GM18868 (cell line): Measurements from ENCODE around the gene TCF12.
"Not testable (repeated sequence)": the region's sequence is repeated elsewhere in the genome, so short reads cannot be mapped to it uniquely, and the experiment has no call there.

Experiments
- ATAC-seq: cut with Tn5 transposase; IDR thresholded peaks from one replicate; pipeline ENCODE4 v1.9.1; 2021; ENCODE audit warnings: mild to moderate bottlenecking, moderate library complexity; ENCODE audit not compliant: unreplicated experiment

The TCF12 gene

GRCh38 chr15:57085267-57085666 is 166.8 kb downstream of the TCF12 start:
- ATAC-seq, result no peak

- ATAC-seq, result no peak
Measured at GRCh38 chr15:57086857-57087427, 168.5 kb downstream of the TCF12 start.

GRCh38 chr15:57089815-57090495 is 171.5 kb downstream of the TCF12 start:
- no peak for ATAC-seq

GRCh38 chr15:57090496-57090859 is 172.0 kb downstream of the TCF12 start:
- no peak for ATAC-seq

- ATAC-seq, result no peak
Measured at GRCh38 chr15:57091636-57092035, 173.2 kb downstream of the TCF12 start.

- no peak for ATAC-seq
Measured at GRCh38 chr15:57092252-57092651, 173.8 kb downstream of the TCF12 start.

- no peak for ATAC-seq
Measured at GRCh38 chr15:57094321-57095257, 176.1 kb downstream of the TCF12 start.

GRCh38 chr15:57095896-57096295 is 177.5 kb downstream of the TCF12 start:
- ATAC-seq, result no peak

GRCh38 chr15:57097246-57097645 is 178.8 kb downstream of the TCF12 start:
- no peak for ATAC-seq

GRCh38 chr15:57097919-57098543 is 179.6 kb downstream of the TCF12 start:
- ATAC-seq, result not testable (repeated sequence)

- ATAC-seq, result no peak
Measured at GRCh38 chr15:57098896-57099295, 180.5 kb downstream of the TCF12 start.

GRCh38 chr15:57100136-57100539 is 181.7 kb downstream of the TCF12 start:
- no peak for ATAC-seq

- ATAC-seq, result no peak
Measured at GRCh38 chr15:57102858-57103257, 184.4 kb downstream of the TCF12 start.

GRCh38 chr15:57108296-57108695 is 189.9 kb downstream of the TCF12 start:
- no peak for ATAC-seq

- no peak for ATAC-seq
Measured at GRCh38 chr15:57109005-57109404, 190.6 kb downstream of the TCF12 start.

GRCh38 chr15:57111002-57111401 is 192.6 kb downstream of the TCF12 start:
- no peak for ATAC-seq

- no peak for ATAC-seq
Measured at GRCh38 chr15:57112178-57112577, 193.7 kb downstream of the TCF12 start.

GRCh38 chr15:57114070-57114469 is 195.6 kb downstream of the TCF12 start:
- ATAC-seq, result no peak

- no peak for ATAC-seq
Measured at GRCh38 chr15:57118013-57118799, 199.8 kb downstream of the TCF12 start.

GRCh38 chr15:57122080-57122840 is 203.8 kb downstream of the TCF12 start:
- ATAC-seq, result no peak
